BLaER1 treated with 17β-estradiol and CSF1 and Interleukin-3, amounts not matched to agents 10 nM and 100 nM (cell line): Measurements from ENCODE around the gene AHSG.

Source experiments
- H3K27ac ChIP-seq, 11 experiments: shearing (Covaris generic); formaldehyde crosslinking; 2 replicates each; pipeline ENCODE4 v1.8.1; 2022
- H3K27me3 ChIP-seq, 11 experiments: shearing (Covaris generic); formaldehyde crosslinking; 2 replicates each; pipeline ENCODE4 v1.8.1; 2022
- H3K36me3 ChIP-seq, 11 experiments: shearing (Covaris generic); formaldehyde crosslinking; 2 replicates each; pipeline ENCODE4 v1.8.1; 2022
- H3K4me1 ChIP-seq, 10 experiments: shearing (Covaris generic); formaldehyde crosslinking; 2 replicates each; pipeline ENCODE4 v1.8.1; 2022
- H3K4me2 ChIP-seq, 11 experiments: shearing (Covaris generic); formaldehyde crosslinking; 2 replicates each; pipeline ENCODE4 v1.8.1; 2022
- H3K4me3 ChIP-seq, 10 experiments: shearing (Covaris generic); formaldehyde crosslinking; 2 replicates each; pipeline ENCODE4 v1.8.1; 2022
- H3K9ac ChIP-seq, 11 experiments: shearing (Covaris generic); formaldehyde crosslinking; 2 replicates each; pipeline ENCODE4 v1.8.1; 2022
- H3K9me3 ChIP-seq, 11 experiments: shearing (Covaris generic); formaldehyde crosslinking; replicated peaks in 1 of 11; 2 replicates each; pipeline ENCODE4 v1.8.1; 2022
- H4K20me1 ChIP-seq, 11 experiments: shearing (Covaris generic); formaldehyde crosslinking; 2 replicates each; pipeline ENCODE4 v1.8.1; 2022
- Cebpa-rat ChIP-seq, 11 experiments: shearing (Covaris generic); IDR thresholded peaks; 2 replicates each; pipeline ENCODE4 v1.8.1; 2022

AHSG gene

DNA sequence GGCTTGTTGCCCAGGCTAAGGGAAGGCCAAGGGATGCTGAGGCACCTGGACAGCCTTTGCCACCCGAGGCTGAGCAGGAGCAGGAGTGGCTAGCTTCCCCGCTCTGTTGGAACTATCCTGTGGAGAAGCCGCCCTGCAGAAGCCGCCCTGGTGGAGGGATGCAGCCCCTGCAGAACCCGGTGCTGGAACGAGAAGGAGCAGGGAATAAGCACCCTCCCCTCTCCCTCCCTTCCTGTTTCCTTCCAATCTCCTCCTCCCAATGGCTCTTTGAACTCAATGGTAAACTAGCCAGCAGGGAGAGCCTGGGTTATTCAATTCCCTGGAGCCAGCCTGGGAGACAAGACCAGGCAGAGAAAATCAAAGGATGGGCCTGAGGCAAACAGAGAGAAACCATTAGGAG, 41.1 kb downstream of the AHSG start:
- Histone ChIP-seq H3K4me2 (peak overlapping the region in 8 of 11 experiments; percentile 54 to 75 (median 68); a peak in 10 of 22 replicates), H3K36me3 (no peaks in the 10 kb centered on the region), H3K9me3 (no peaks in the 10 kb centered on the region), H3K9ac (no peak overlapping the region), H3K27ac (no peak overlapping the region), H3K27me3 (no peaks in the 10 kb centered on the region), H3K4me3 (no peak overlapping the region), H3K4me1 (peaks cover 20 to 26% (median 22%) of the 10 kb centered on the region in 10 experiments), H4K20me1 (no peaks in the 10 kb centered on the region)
- TF ChIP-seq Cebpa-rat (IDR thresholded peaks at IDR 0.05) = no peak

DNA sequence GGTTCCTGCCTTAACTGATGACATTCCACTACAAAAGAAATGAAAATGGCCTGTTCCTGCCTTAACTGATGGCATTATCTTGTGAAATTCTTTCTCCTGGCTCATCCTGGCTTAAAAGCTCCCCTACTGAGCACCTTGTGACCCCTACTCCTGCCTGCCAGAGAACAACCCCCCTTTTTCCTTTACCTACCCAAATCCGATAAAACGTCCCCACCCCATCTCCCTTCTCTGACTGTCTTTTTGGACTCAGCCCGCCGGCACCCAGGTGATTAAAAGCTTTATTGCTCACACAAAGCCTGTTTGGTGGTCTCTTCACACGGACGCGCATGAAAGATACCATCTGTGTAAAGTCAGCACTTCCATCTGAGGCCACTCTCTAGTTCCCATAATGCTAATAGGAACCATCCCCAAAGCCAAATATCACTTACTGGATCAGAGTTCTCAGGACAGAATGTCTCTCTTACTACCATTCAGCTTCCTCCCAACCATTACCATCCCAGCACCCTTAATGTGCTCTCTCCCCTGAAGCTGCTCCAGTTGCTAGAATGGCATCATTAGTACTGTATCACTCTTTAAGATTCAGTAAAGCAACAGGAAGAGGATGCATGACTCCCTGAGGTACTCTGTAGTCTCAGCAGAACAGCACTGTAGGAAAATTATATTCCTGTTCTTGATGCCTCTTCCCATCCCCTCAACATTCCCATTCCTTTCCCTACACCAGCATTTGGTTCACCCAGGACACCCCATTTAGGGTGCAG, 50.7 kb downstream of the AHSG start:
- Histone ChIP-seq H3K9me3 (no peaks in the 10 kb centered on the region), H3K27me3 (no peaks in the 10 kb centered on the region), H3K4me2 (no peak overlapping the region), H3K4me3 (no peak overlapping the region), H3K4me1 (no peaks in the 10 kb centered on the region), H4K20me1 (no peaks in the 10 kb centered on the region), H3K27ac (no peak overlapping the region), H3K36me3 (no peaks in the 10 kb centered on the region), H3K9ac (no peak overlapping the region)
- TF ChIP-seq Cebpa-rat (IDR thresholded peaks at IDR 0.05) = no peak

DNA sequence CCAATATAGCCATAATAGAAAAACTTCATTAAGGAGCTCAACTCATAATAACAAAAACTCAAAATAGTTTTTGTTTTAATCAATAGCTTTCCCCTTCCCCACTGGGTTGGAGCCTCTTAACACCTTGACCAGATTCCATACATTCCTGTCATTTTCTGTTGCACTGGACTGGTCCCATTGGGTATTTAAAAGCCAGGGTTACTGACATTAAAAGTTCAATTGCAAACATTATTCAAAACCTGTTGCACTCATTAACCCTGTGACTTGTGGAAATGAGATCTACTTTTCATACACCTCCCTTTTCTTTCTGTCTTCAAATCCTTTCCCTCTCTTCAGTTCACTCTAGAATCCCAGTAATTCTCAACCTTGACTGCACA, 51.2 kb downstream of the AHSG start:
- H3K27me3 ChIP-seq = no peaks in the 10 kb centered on the region
- H3K9me3 ChIP-seq = no peaks in the 10 kb centered on the region
- TF ChIP-seq Cebpa-rat (IDR thresholded peaks at IDR 0.05) = no peak
- H3K27ac ChIP-seq = no peak overlapping the region
- H3K4me2 ChIP-seq = no peak overlapping the region
- H3K9ac ChIP-seq = no peak overlapping the region
- H3K4me3 ChIP-seq = no peak overlapping the region
- H3K36me3 ChIP-seq = no peaks in the 10 kb centered on the region
- H4K20me1 ChIP-seq = no peaks in the 10 kb centered on the region
- no peaks in the 10 kb centered on the region for H3K4me1 ChIP-seq

DNA sequence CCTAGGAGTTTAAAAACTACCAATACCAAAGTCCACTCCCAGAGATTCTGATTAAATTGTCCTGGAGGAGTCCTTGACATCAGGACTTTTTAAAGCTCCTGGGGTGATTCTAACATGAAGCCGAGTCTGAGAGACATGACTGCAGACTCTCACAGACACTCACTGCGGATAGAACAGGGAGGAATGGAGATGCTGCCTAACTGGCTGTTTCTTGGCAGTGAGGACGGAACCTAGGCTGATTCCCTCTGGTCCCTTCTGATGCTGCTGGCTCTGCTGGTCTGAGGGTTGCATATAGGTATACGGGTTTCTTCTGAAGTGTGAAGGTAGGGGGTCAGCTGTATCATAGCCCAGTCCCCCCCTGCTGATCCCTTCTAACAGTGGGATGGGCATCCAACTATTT, 51.6 kb downstream of the AHSG start:
- no peak overlapping the region for H3K4me2 ChIP-seq
- H3K36me3 ChIP-seq = no peaks in the 10 kb centered on the region
- H3K4me1 ChIP-seq = no peaks in the 10 kb centered on the region
- no peak overlapping the region for H3K9ac ChIP-seq
- H3K9me3 ChIP-seq = no peaks in the 10 kb centered on the region
- H3K27me3 ChIP-seq = no peaks in the 10 kb centered on the region
- H4K20me1 ChIP-seq = no peaks in the 10 kb centered on the region
- TF ChIP-seq Cebpa-rat (IDR thresholded peaks at IDR 0.05) = no peak
- H3K27ac ChIP-seq = no peak overlapping the region
- no peak overlapping the region for H3K4me3 ChIP-seq

DNA sequence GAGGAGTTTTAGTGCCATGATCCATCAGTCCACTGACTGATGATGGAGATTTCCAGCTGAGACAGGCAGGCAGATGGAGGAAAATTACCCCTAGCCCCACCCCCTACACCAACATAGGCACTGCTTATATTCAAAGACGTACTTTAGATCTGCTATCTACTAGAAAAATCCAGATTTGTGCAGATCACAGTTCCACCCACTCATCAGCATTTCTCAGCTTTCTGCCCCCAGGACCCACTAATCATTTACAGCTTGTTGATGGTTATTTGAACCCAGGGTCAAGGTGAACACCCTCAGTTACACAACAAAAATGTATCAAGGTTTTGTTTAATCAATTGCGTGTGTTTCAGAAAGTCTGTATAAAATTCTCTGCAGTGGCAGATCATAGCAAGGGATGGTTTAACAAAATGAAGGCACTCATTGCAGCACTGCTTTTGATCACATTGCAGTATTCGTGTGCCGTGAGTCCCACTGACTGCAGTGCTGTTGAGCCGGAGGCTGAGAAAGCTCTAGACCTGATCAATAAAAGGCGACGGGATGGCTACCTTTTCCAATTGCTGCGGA, 52.8 kb downstream of the AHSG start, which contains the start of gene HRG:
HRG (plus strand) TSS at position 390 of the 564 bp plus-strand sequence; CDS start at position 408, 18 bp downstream.
- H3K9me3 ChIP-seq = no peaks in the 10 kb centered on the region
- H3K4me1 ChIP-seq = no peaks in the 10 kb centered on the region
- no peak within 1 kb of the TSS for H3K9ac ChIP-seq
- no peaks in the 10 kb centered on the region for H3K27me3 ChIP-seq
- no peak within 1 kb of the TSS for H3K27ac ChIP-seq
- no peak for TF ChIP-seq Cebpa-rat (IDR thresholded peaks at IDR 0.05)
- no peaks in the 10 kb centered on the region for H4K20me1 ChIP-seq
- no peak within 1 kb of the TSS for H3K4me2 ChIP-seq
- H3K36me3 ChIP-seq = no peaks in the 10 kb centered on the region
- no peak within 1 kb of the TSS for H3K4me3 ChIP-seq

DNA sequence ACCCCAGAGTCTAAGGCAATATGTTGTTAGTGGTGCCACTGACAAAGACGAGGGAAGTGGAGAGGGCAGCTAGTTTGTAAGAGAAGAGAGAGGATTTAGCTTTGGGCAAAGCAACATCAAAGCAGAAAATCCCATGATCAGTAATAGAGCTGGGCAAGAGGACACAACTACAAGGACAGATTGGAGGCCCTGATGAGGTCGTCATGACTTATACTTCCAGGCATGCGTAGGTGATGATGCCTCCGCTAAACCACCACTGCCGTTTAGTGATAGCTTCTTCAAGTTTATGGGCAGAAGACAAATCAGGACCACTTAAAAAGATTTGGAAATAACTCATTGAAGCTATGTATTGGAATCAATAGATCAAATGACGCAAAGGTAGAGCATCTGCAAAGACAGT, 55.6 kb downstream of the AHSG start:
- Histone ChIP-seq H3K4me1 (no peaks in the 10 kb centered on the region), H3K4me3 (no peak overlapping the region), H3K27ac (no peak overlapping the region), H3K9ac (no peak overlapping the region), H3K4me2 (no peak overlapping the region), H3K9me3 (no peaks in the 10 kb centered on the region), H4K20me1 (no peaks in the 10 kb centered on the region), H3K36me3 (no peaks in the 10 kb centered on the region), H3K27me3 (no peaks in the 10 kb centered on the region)
- TF ChIP-seq Cebpa-rat (IDR thresholded peaks at IDR 0.05) = no peak

DNA sequence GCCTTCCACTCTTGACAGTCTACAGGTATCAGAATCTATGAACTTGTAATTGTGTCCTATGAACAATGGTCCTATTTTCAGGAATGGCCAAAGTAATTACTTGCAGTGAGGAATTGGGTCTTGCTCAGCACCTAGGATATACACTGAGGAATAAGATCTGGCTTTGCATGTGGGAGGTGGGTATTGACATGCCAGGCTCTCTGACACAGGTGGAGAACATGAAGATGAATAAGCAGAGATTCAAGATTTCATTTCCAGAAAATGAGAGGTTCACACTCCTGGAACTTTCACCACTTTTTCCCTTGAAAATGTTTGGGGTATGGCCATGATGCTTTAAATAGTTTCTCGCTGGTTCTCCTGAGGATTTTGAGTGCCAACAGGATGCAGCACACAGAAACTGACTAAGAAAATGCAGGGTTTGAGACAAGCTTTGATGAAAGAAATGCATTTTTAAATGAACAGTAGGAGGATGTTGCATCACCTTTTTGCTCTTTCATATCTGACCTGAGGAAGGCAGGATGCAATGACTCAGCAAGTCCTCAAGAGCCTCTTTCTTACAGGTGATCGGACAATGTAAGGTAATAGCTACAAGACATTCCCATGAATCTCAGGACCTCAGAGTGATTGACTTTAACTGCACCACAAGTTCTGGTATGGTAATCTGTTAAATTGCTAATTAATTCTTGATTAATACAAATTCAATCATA, 56.7 kb downstream of the AHSG start:
- Histone ChIP-seq H3K27me3 (no peaks in the 10 kb centered on the region), H3K27ac (no peak overlapping the region), H3K4me2 (no peak overlapping the region), H3K4me1 (no peaks in the 10 kb centered on the region), H3K9ac (no peak overlapping the region), H3K9me3 (no peaks in the 10 kb centered on the region), H4K20me1 (no peaks in the 10 kb centered on the region), H3K36me3 (no peaks in the 10 kb centered on the region), H3K4me3 (no peak overlapping the region)
- TF ChIP-seq Cebpa-rat (IDR thresholded peaks at IDR 0.05) = peak in 3 of 11 experiments; percentile 7 to 18 (median 11); a peak in 1 of 22 replicates

DNA sequence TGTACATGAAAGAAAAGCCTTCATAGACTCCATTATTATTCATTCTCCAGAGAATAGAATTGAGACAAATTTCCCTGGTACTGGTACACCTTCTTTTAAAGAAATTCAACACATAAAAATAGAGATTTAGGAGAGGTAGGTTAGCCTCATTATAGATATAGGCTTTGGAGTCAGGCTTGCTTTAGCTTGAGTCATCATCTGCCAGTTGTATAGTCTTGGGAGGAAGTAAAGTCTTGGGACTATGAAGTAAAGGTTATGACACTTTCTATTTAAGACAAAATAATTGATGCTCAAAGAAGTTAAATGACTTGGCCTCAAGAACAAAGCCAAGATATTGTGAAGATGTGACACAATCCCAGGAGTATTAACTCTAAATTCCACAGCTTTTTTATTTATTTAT, 57.3 kb downstream of the AHSG start:
- Histone ChIP-seq H3K36me3 (no peaks in the 10 kb centered on the region), H3K4me2 (no peak overlapping the region), H4K20me1 (no peaks in the 10 kb centered on the region), H3K27me3 (no peaks in the 10 kb centered on the region), H3K9ac (no peak overlapping the region), H3K9me3 (no peaks in the 10 kb centered on the region), H3K27ac (no peak overlapping the region), H3K4me1 (no peaks in the 10 kb centered on the region), H3K4me3 (no peak overlapping the region)
- no peak for TF ChIP-seq Cebpa-rat (IDR thresholded peaks at IDR 0.05)
